ENCODE data around the gene PNKP.

GRCh38 chr19:49878744-49879070, 11.3 kb upstream of the PNKP start:
- TF ChIP-seq, protein P1, sequence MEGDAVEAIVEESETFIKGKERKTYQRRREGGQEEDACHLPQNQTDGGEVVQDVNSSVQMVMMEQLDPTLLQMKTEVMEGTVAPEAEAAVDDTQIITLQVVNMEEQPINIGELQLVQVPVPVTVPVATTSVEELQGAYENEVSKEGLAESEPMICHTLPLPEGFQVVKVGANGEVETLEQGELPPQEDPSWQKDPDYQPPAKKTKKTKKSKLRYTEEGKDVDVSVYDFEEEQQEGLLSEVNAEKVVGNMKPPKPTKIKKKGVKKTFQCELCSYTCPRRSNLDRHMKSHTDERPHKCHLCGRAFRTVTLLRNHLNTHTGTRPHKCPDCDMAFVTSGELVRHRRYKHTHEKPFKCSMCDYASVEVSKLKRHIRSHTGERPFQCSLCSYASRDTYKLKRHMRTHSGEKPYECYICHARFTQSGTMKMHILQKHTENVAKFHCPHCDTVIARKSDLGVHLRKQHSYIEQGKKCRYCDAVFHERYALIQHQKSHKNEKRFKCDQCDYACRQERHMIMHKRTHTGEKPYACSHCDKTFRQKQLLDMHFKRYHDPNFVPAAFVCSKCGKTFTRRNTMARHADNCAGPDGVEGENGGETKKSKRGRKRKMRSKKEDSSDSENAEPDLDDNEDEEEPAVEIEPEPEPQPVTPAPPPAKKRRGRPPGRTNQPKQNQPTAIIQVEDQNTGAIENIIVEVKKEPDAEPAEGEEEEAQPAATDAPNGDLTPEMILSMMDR (IDR thresholded peaks at IDR 0.05): no peak
- no peak for TF ChIP-seq POLR2AphosphoS5 (IDR thresholded peaks at IDR 0.05; ENCODE audit: insufficient read depth in 1 of 2, low read depth in 1 of 2)
